ENCODE results near the gene OLFM3.

The OLFM3 gene

GRCh38 chr1:101843160-101843559 lies 153.6 kb downstream of the OLFM3 start:
- DNase-seq = no peak

- DNase-seq = no peak
These were observed 154.9 kb downstream of the OLFM3 start for GRCh38 chr1:101841824-101842223.

- DNase-seq = no peak
These were observed 160.7 kb downstream of the OLFM3 start for GRCh38 chr1:101835988-101836387.

GRCh38 chr1:101833312-101833711 lies 163.4 kb downstream of the OLFM3 start:
- no peak for DNase-seq

GRCh38 chr1:101826416-101826815 lies 170.3 kb downstream of the OLFM3 start:
- DNase-seq = no peak

GRCh38 chr1:101820071-101820470 lies 176.7 kb downstream of the OLFM3 start:
- DNase-seq = peak; percentile 41

GRCh38 chr1:101816262-101816661 lies 180.5 kb downstream of the OLFM3 start:
- DNase-seq = no peak

- DNase-seq = no peak
These were observed 198.3 kb downstream of the OLFM3 start for GRCh38 chr1:101798417-101798816.

GRCh38 chr1:101797722-101798121 lies 199.0 kb downstream of the OLFM3 start:
- DNase-seq = no peak

- peak; percentile 73 for DNase-seq
These were observed 215.4 kb downstream of the OLFM3 start for GRCh38 chr1:101781201-101781831.

- peak; percentile 7 for DNase-seq
These were observed 227.2 kb downstream of the OLFM3 start for GRCh38 chr1:101769520-101769919.

GRCh38 chr1:101757985-101758384 lies 238.7 kb downstream of the OLFM3 start:
- no peak for DNase-seq

GRCh38 chr1:101756411-101756810 lies 240.3 kb downstream of the OLFM3 start:
- no peak for DNase-seq

All from NCI-H1048 (cell line).